Mesendoderm (in vitro differentiated cells): ENCODE measurements around the gene TMEM178B.
A peak's percentile ranks its signal among the peaks of the same experiment; 100 is the strongest.

Experiments
- DNase-seq: peaks from one replicate; pipeline ENCODE4 v3.0.0; 2013
- H2AK5ac ChIP-seq: 2 replicates; pipeline ENCODE4 v1.6.1; 2013; ENCODE audit warnings: low read length, inconsistent platforms
- H2BK120ac ChIP-seq: 2 replicates; pipeline ENCODE4 v1.6.1; 2013; ENCODE audit warnings: low read depth, mild to moderate bottlenecking, low read length, moderate library complexity, mixed read lengths
- H2BK15ac ChIP-seq: replicated peaks from 2 replicates; pipeline ENCODE4 v1.6.1; 2013; ENCODE audit warnings: low read depth, mild to moderate bottlenecking, moderate library complexity
- H2BK5ac ChIP-seq: 2 replicates; pipeline ENCODE4 v1.6.1; 2013; ENCODE audit warnings: low read length, inconsistent platforms
- H3K18ac ChIP-seq: 2 replicates; pipeline ENCODE4 v1.6.1; 2013; ENCODE audit warnings: mild to moderate bottlenecking, low read length, mixed read lengths
- H3K23ac ChIP-seq: one replicate; pipeline ENCODE4 v1.6.1; 2013; ENCODE audit warnings: low read length
- H3K27ac ChIP-seq: 2 replicates; pipeline ENCODE4 v1.5.1; 2013; ENCODE audit warnings: low read depth, mild to moderate bottlenecking, inconsistent platforms, low read length, moderate library complexity
- H3K27me3 ChIP-seq: 2 replicates; pipeline ENCODE4 v1.6.1; 2013; ENCODE audit warnings: low read length, control low read depth, mild to moderate bottlenecking, inconsistent platforms; ENCODE audit not compliant: insufficient read depth, poor library complexity
- H3K36me3 ChIP-seq: 2 replicates; pipeline ENCODE4 v1.6.1; 2013; ENCODE audit warnings: low read length, inconsistent platforms; ENCODE audit not compliant: control insufficient read depth, insufficient read depth
- H3K4ac ChIP-seq: one replicate; pipeline ENCODE4 v1.6.1; 2013; ENCODE audit warnings: low read depth, mild to moderate bottlenecking, low read length, moderate library complexity
- H3K4me1 ChIP-seq: 2 replicates; pipeline ENCODE4 v1.6.1; 2013; ENCODE audit warnings: low read depth, low read length, inconsistent platforms; ENCODE audit not compliant: control insufficient read depth
- H3K4me2 ChIP-seq: 2 replicates; pipeline ENCODE4 v1.6.1; 2013; ENCODE audit warnings: low read length
- H3K4me3 ChIP-seq: 2 replicates; pipeline ENCODE4 v1.5.1; 2013; ENCODE audit warnings: mild to moderate bottlenecking, low read length
- H3K56ac ChIP-seq: one replicate; pipeline ENCODE4 v1.6.1; 2013; ENCODE audit warnings: low read length
- H3K79me1 ChIP-seq: 2 replicates; pipeline ENCODE4 v1.6.1; 2013; ENCODE audit warnings: low read length, inconsistent platforms
- H3K79me2 ChIP-seq: 2 replicates; pipeline ENCODE4 v1.6.1; 2013; ENCODE audit warnings: mild to moderate bottlenecking, low read length; ENCODE audit not compliant: control insufficient read depth, insufficient read depth
- H3K9ac ChIP-seq: 2 replicates; pipeline ENCODE4 v1.6.1; 2013; ENCODE audit warnings: low read length, inconsistent platforms
- H4K5ac ChIP-seq: one replicate; pipeline ENCODE4 v1.6.1; 2013; ENCODE audit warnings: low read length
- H4K8ac ChIP-seq: one replicate; pipeline ENCODE4 v1.6.1; 2013; ENCODE audit warnings: low read depth, mild to moderate bottlenecking, control low read depth, low read length, moderate library complexity
- WGBS: extraction: QIAGEN DNeasy Blood & Tissue Kit; methylation state at CpG from one replicate; pipeline ENCODE4 v1.1.7; 2013; ENCODE audit warnings: low lambda C conversion rate, missing lambda C conversion rate; ENCODE audit not compliant: insufficient coverage; ENCODE audit errors: extremely low coverage; 5-methylcytosine and 5-hydroxymethylcytosine counted together

The TMEM178B gene

GRCh38 chr7:141118767-141119166 lies 44.9 kb downstream of the TMEM178B start:
- H3K18ac ChIP-seq: no peak overlapping the region
- H3K79me2 ChIP-seq: no peaks in the 10 kb centered on the region
- WGBS: no CpG with 5 or more reads among the region's 6 CpGs
- H3K56ac ChIP-seq: peak overlapping the region; percentile 27
- no peak overlapping the region for H3K9ac ChIP-seq
- no peak overlapping the region for H3K4ac ChIP-seq
- no peak overlapping the region for H3K4me2 ChIP-seq
- no peak overlapping the region for H2BK15ac ChIP-seq
- H3K79me1 ChIP-seq: no peaks in the 10 kb centered on the region
- no peak overlapping the region for H3K4me3 ChIP-seq
- no peak overlapping the region for H2AK5ac ChIP-seq
- no peak overlapping the region for H4K5ac ChIP-seq
- DNase-seq: peak; percentile 40
- H2BK5ac ChIP-seq: no peak overlapping the region
- no peaks in the 10 kb centered on the region for H3K36me3 ChIP-seq
- no peak overlapping the region for H4K8ac ChIP-seq
- H3K27me3 ChIP-seq: no peaks in the 10 kb centered on the region
- no peaks in the 10 kb centered on the region for H3K4me1 ChIP-seq
- no peak overlapping the region for H3K23ac ChIP-seq
- no peak overlapping the region for H3K27ac ChIP-seq
- no peak overlapping the region for H2BK120ac ChIP-seq

DNA sequence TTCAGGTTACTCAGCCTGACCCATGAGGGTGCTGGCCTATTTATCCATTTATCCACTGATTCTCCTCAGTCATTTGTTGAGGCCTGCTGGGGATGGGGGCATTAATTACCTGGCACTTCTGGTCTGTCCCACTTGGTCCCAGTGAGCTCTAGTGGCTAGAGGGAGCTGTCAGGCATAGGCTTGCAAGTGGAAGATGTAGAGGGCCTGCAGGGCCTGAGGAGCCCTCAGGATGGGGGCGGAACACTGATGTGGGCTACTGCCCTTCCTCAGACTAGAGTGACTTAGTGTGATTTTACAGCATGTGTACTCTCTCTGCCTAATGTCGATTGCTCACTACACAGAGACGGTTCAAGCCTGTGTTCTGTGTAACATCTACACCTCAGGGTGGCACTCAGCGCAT lies 45.3 kb downstream of the TMEM178B start:
- WGBS: no CpG with 5 or more reads among the region's 4 CpGs

DNA sequence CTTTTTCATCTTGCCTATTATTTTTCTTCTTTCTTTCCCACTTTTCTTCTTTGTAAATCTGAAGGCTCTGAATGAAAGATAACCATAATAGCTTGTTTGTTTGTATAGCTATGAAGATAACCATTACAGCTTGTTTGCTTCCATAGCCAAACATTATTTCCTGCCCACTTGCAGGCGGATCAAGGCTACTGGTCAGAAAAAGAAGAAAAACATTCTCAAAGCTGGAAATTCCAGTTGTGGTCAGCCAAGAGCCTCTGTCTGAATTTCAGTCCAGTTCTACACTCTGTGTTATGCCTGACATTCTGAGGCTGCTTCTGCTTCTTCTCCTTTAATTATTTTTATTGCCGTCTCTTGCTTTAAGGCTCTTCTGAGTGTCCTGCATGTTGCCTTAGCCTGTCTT lies 48.9 kb downstream of the TMEM178B start:
- H3K56ac ChIP-seq: no peak overlapping the region

More for the DNA sequence above, 45.3 kb downstream of the TMEM178B start:
- H3K18ac ChIP-seq: no peak overlapping the region
- H3K56ac ChIP-seq: peak overlapping the region; percentile 27
- H2AK5ac ChIP-seq: no peak overlapping the region
- H3K9ac ChIP-seq: no peak overlapping the region
- H2BK5ac ChIP-seq: no peak overlapping the region
- no peak overlapping the region for H3K4me2 ChIP-seq
- H2BK120ac ChIP-seq: no peak overlapping the region
- H2BK15ac ChIP-seq: no peak overlapping the region
- H3K27ac ChIP-seq: no peak overlapping the region
- H3K4me3 ChIP-seq: no peak overlapping the region
- H3K4me1 ChIP-seq: no peaks in the 10 kb centered on the region
- H3K4ac ChIP-seq: no peak overlapping the region
- no peak overlapping the region for H3K23ac ChIP-seq
- H3K79me1 ChIP-seq: no peaks in the 10 kb centered on the region
- no peak overlapping the region for H4K5ac ChIP-seq
- no peaks in the 10 kb centered on the region for H3K79me2 ChIP-seq
- H3K36me3 ChIP-seq: no peaks in the 10 kb centered on the region
- DNase-seq: peak; percentile 11
- no peaks in the 10 kb centered on the region for H3K27me3 ChIP-seq
- H4K8ac ChIP-seq: no peak overlapping the region

DNA sequence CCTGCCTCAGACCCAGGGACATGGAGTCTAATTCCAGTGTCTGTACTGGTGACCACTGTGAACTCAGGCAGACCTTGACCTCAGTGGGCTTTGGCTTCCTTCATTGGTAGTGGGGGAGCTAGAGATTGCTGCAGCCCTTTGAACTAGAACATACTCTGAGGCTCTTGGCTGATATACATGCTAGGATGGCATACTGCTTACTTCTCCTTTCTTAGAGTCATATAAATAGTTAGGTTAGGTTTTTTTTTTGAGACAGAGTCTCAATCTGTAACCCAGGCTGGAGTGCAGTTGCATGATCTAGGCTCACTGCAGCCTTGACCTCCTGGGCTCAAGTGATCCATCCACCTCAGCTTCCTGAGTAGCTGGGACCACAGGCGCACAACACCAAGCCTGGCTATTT lies 49.7 kb downstream of the TMEM178B start:
- Histone ChIP-seq H3K56ac (no peak overlapping the region), H3K4me3 (no peak overlapping the region)
- no CpG with 5 or more reads among the region's 1 CpG for WGBS

More for the DNA sequence above, 48.9 kb downstream of the TMEM178B start:
- Histone ChIP-seq H3K4me2 (no peak overlapping the region), H4K8ac (no peak overlapping the region), H2AK5ac (no peak overlapping the region), H3K9ac (no peak overlapping the region), H3K79me1 (no peaks in the 10 kb centered on the region), H3K4ac (no peak overlapping the region), H2BK120ac (no peak overlapping the region), H3K4me1 (no peaks in the 10 kb centered on the region), H3K79me2 (no peaks in the 10 kb centered on the region), H3K4me3 (no peak overlapping the region), H3K18ac (no peak overlapping the region), H3K23ac (no peak overlapping the region), H3K27me3 (no peaks in the 10 kb centered on the region), H3K27ac (no peak overlapping the region), H2BK5ac (no peak overlapping the region), H2BK15ac (no peak overlapping the region), H3K36me3 (no peaks in the 10 kb centered on the region), H4K5ac (no peak overlapping the region)
- no CpG with 5 or more reads among the region's 2 CpGs for WGBS
- DNase-seq: no peak

GRCh38 chr7:141126107-141126506 lies 52.2 kb downstream of the TMEM178B start:
- Histone ChIP-seq H3K36me3 (no peaks in the 10 kb centered on the region), H3K23ac (no peak overlapping the region), H3K79me2 (no peaks in the 10 kb centered on the region), H3K4me1 (no peaks in the 10 kb centered on the region), H3K56ac (no peak overlapping the region), H3K4me3 (no peak overlapping the region), H2BK15ac (no peak overlapping the region), H4K8ac (no peak overlapping the region), H2AK5ac (no peak overlapping the region), H3K4me2 (no peak overlapping the region), H3K4ac (no peak overlapping the region), H3K27me3 (no peaks in the 10 kb centered on the region), H3K9ac (no peak overlapping the region), H2BK5ac (no peak overlapping the region), H4K5ac (no peak overlapping the region), H2BK120ac (no peak overlapping the region), H3K79me1 (no peaks in the 10 kb centered on the region), H3K18ac (no peak overlapping the region), H3K27ac (no peak overlapping the region)
- no peak for DNase-seq
- WGBS: 100% methylated on average over 2 of the region's 5 CpGs

More for the DNA sequence above, 49.7 kb downstream of the TMEM178B start:
- no peak overlapping the region for H2AK5ac ChIP-seq
- H3K4me2 ChIP-seq: no peak overlapping the region
- no peak overlapping the region for H4K5ac ChIP-seq
- no peak overlapping the region for H4K8ac ChIP-seq
- no peak overlapping the region for H3K27ac ChIP-seq
- H2BK15ac ChIP-seq: no peak overlapping the region
- DNase-seq: no peak
- no peaks in the 10 kb centered on the region for H3K4me1 ChIP-seq
- no peak overlapping the region for H3K9ac ChIP-seq
- no peak overlapping the region for H2BK5ac ChIP-seq
- H2BK120ac ChIP-seq: no peak overlapping the region
- no peaks in the 10 kb centered on the region for H3K36me3 ChIP-seq
- H3K79me1 ChIP-seq: no peaks in the 10 kb centered on the region
- no peaks in the 10 kb centered on the region for H3K27me3 ChIP-seq
- no peak overlapping the region for H3K23ac ChIP-seq
- H3K4ac ChIP-seq: no peak overlapping the region
- H3K79me2 ChIP-seq: no peaks in the 10 kb centered on the region
- no peak overlapping the region for H3K18ac ChIP-seq

DNA sequence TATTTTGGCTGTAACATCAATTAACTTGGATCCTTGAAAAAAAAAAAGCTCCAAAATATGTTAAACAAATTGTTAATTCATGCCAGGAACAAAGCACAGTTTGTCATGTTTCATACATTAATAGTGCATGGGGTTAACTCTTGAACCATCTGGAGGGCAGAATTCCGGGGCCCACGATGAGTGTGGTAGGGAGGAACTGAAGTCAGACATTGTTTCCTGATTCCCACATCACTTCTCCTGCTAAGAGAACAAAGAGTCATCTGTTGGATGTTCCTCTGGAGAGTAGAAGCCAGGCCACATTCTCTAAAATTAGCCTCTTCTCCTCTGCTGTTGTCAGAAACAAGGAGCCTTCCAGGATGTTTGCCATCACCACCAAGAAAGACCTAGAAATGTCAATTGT lies 54.6 kb downstream of the TMEM178B start:
- H3K23ac ChIP-seq: no peak overlapping the region
- no peak overlapping the region for H4K8ac ChIP-seq
- no peaks in the 10 kb centered on the region for H3K79me1 ChIP-seq
- H3K27me3 ChIP-seq: no peaks in the 10 kb centered on the region
- WGBS: no CpG with 5 or more reads among the region's 2 CpGs
- no peak overlapping the region for H3K18ac ChIP-seq
- H3K36me3 ChIP-seq: no peaks in the 10 kb centered on the region
- DNase-seq: no peak
- no peak overlapping the region for H3K4me2 ChIP-seq
- H2BK15ac ChIP-seq: no peak overlapping the region
- no peak overlapping the region for H2AK5ac ChIP-seq
- H3K27ac ChIP-seq: no peak overlapping the region
- no peaks in the 10 kb centered on the region for H3K79me2 ChIP-seq
- H3K56ac ChIP-seq: no peak overlapping the region
- no peak overlapping the region for H3K4me3 ChIP-seq
- H3K9ac ChIP-seq: no peak overlapping the region
- no peak overlapping the region for H2BK5ac ChIP-seq
- no peak overlapping the region for H2BK120ac ChIP-seq
- no peak overlapping the region for H3K4ac ChIP-seq
- no peaks in the 10 kb centered on the region for H3K4me1 ChIP-seq
- H4K5ac ChIP-seq: no peak overlapping the region
